Thyroid gland (tissue), 4 donors: Measurements from ENCODE around the gene CAPRIN2. TPM values are rescaled to one million over a fixed set of nuclear protein-coding genes. Genes with fewer than 3 reads are reported as not detected.

Experiments
- DNase-seq, 2 donors: peaks; one replicate each; pipeline ENCODE4 v3.0.0-alpha.2; 2019
- H3K27ac ChIP-seq, 3 donors: fragments of 200-600 bp; sonication (generic); 1 replicate in 2 of 3; 2 replicates in 1 of 3; pipeline ENCODE4 v1.5.1; 2016 to 2019; ENCODE audit warnings: mild to moderate bottlenecking in 1 of 3, moderate library complexity in 1 of 3
- H3K27me3 ChIP-seq: fragments of 200-600 bp; sonication (generic); one replicate; pipeline ENCODE4 v1.5.1; 2019
- H3K36me3 ChIP-seq, 2 donors: fragments of 200-600 bp; sonication (generic); one replicate each; pipeline ENCODE4 v1.5.1; 2016 to 2019
- H3K4me1 ChIP-seq, 2 donors: fragments of 200-600 bp; sonication (generic); one replicate each; pipeline ENCODE4 v1.5.1; 2017 to 2019
- H3K4me3 ChIP-seq, 3 donors: fragments of 200-600 bp; sonication (generic); replicated peaks in 1 of 3; 1 replicate in 2 of 3; 2 replicates in 1 of 3; pipeline ENCODE4 v1.5.1; 2016; ENCODE audit warnings: mild to moderate bottlenecking in 1 of 3
- H3K9me3 ChIP-seq: fragments of 200-600 bp; sonication (generic); one replicate; pipeline ENCODE4 v1.5.1; 2017
- POLR2A ChIP-seq, 2 donors: fragments of 450-650 bp; IDR thresholded peaks; one replicate each; pipeline ENCODE4 v1.6.1; 2017; ENCODE audit warnings: antibody characterized with exemption in 2 of 2, mild to moderate bottlenecking in 2 of 2, moderate library complexity in 1 of 2
- WGBS, 2 donors: methylation state at CpG; one replicate each; pipeline ENCODE4 v1.1.5; 2017; 5-methylcytosine and 5-hydroxymethylcytosine counted together
- intact Hi-C: fragments of 100-400 bp; cut with DNase I; formaldehyde crosslinking; loops from one replicate; pipeline ENCODE4 v1.15.1; 2023
- total RNA-seq, 4 donors: library from RNA; depleted of rRNA; stranded (reverse); fragments of >200 nt; gene quantifications; one replicate each; pipeline ENCODE4 v1.2.3, GENCODE V29; 2016
- TF ChIP-seq, protein P1 (sequence below), 6 experiments: fragments of 200-600 bp in 3 of 6; fragments of 450-650 bp in 3 of 6; sonication (generic) in 3 of 6; IDR thresholded peaks; one replicate each; pipeline ENCODE4 v1.5.1; 2016 to 2019; ENCODE audit warnings: antibody characterized with exemption in 6 of 6, mild to moderate bottlenecking in 2 of 6, inconsistent platforms in 1 of 6, moderate library complexity in 1 of 6

CAPRIN2 gene
- total RNA-seq, 4 donors from 2014 or later: 32.3 to 96.3 (median 43.8) TPM

DNA sequence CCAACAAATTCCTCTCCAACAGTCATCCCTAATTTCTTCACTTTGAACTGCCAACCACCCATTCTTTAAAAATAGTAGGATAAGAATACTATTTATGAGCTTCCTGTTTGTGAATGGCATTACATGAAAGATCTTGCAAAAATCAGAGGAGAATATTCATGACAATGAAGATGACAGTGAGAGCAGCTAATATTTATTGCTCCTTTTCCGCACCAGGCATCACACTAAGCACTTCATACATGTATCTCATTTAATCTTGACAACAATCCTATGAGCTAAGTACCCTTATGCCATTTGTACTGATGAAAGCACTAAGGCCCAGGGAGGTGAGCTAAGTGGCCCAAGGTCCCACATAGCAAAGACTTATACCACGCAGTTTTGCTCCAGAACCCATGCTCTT is 37.3 kb upstream of the CAPRIN2 start:
- H3K27ac ChIP-seq: no peak overlapping the region
- intact Hi-C loops: no loop called here
- peaks cover 15 to 18% of the 10 kb centered on the region in 2 donors for H3K4me1 ChIP-seq
- no peaks in the 10 kb centered on the region for H3K27me3 ChIP-seq
- no peak overlapping the region for H3K4me3 ChIP-seq
- TF ChIP-seq, protein P1, sequence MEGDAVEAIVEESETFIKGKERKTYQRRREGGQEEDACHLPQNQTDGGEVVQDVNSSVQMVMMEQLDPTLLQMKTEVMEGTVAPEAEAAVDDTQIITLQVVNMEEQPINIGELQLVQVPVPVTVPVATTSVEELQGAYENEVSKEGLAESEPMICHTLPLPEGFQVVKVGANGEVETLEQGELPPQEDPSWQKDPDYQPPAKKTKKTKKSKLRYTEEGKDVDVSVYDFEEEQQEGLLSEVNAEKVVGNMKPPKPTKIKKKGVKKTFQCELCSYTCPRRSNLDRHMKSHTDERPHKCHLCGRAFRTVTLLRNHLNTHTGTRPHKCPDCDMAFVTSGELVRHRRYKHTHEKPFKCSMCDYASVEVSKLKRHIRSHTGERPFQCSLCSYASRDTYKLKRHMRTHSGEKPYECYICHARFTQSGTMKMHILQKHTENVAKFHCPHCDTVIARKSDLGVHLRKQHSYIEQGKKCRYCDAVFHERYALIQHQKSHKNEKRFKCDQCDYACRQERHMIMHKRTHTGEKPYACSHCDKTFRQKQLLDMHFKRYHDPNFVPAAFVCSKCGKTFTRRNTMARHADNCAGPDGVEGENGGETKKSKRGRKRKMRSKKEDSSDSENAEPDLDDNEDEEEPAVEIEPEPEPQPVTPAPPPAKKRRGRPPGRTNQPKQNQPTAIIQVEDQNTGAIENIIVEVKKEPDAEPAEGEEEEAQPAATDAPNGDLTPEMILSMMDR (IDR thresholded peaks at IDR 0.05): no peak
- TF ChIP-seq POLR2A (IDR thresholded peaks at IDR 0.05): no peak
- H3K9me3 ChIP-seq: no peaks in the 10 kb centered on the region
- no peak for DNase-seq
- no peaks in the 10 kb centered on the region for H3K36me3 ChIP-seq
- WGBS, 2 donors: 97 to 98% methylated on average over 2 of the region's 2 CpGs

DNA sequence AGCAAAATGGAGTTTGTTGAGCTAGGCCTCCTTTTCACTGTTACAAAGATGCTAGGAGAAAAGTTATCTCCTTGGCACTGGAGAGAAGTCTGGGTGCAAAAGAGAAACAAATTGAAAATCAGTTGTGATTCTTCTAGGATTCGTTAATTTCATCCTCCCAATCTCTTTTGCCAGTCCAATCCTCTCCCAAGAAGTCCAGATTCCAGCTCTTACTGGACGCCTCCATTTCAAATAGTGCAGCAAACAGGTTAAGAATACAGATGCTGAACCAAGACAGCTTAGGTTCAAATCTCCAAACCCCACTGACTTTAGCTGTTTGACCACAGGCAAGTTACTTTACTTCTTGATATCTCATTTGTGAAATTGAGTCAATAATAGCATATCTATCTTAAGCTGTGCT is 34.0 kb upstream of the CAPRIN2 start:
- Histone ChIP-seq H3K36me3 (no peaks in the 10 kb centered on the region), H3K9me3 (no peaks in the 10 kb centered on the region), H3K4me3 (no peak overlapping the region), H3K4me1 (no peaks in the 10 kb centered on the region), H3K27ac (no peak overlapping the region), H3K27me3 (no peaks in the 10 kb centered on the region)
- intact Hi-C loops: no loop called here
- no peak for DNase-seq
- TF ChIP-seq, protein P1 (IDR thresholded peaks at IDR 0.05): no peak
- TF ChIP-seq POLR2A (IDR thresholded peaks at IDR 0.05): no peak
- WGBS, 2 donors: 86% methylated on average over 2 of the region's 2 CpGs

GRCh38 chr12:30785630-30786029 is 30.9 kb upstream of the CAPRIN2 start:
- Histone ChIP-seq H3K4me1 (no peaks in the 10 kb centered on the region), H3K9me3 (no peaks in the 10 kb centered on the region), H3K27me3 (no peaks in the 10 kb centered on the region), H3K36me3 (no peaks in the 10 kb centered on the region), H3K27ac (no peak overlapping the region), H3K4me3 (no peak overlapping the region)
- no peak for TF ChIP-seq POLR2A (IDR thresholded peaks at IDR 0.05)
- TF ChIP-seq, protein P1 (IDR thresholded peaks at IDR 0.05): no peak
- intact Hi-C loops: no loop called here
- no peak for DNase-seq
- 80 to 89% methylated on average over 2 of the region's 2 CpGs for WGBS, 2 donors

DNA sequence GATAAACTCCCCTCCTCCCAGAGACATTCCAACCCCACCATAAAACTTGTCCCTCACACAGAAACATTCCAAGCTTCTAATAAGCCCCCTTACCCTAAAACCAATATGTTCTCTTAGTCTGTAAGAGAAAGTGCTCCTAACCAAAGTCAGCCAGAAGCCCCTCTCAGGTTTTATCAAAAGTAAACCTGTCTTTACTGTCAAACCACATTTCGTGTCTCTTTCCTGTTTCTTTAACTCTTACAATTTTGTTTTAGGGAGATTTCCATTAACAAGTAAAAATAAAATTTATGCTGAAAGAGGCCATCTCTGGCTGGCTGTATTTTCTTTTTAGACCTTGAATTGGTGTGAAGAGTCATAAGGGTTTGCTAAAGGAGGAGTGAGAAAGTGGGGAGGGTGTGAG is 29.8 kb upstream of the CAPRIN2 start:
- Histone ChIP-seq H3K27ac (no peak overlapping the region), H3K36me3 (no peaks in the 10 kb centered on the region), H3K27me3 (no peaks in the 10 kb centered on the region), H3K4me1 (no peaks in the 10 kb centered on the region), H3K9me3 (no peaks in the 10 kb centered on the region), H3K4me3 (no peak overlapping the region)
- TF ChIP-seq, protein P1 (IDR thresholded peaks at IDR 0.05): no peak
- no peak for TF ChIP-seq POLR2A (IDR thresholded peaks at IDR 0.05)
- 95 to 98% methylated on average over 1 of the region's 1 CpG for WGBS, 2 donors
- DNase-seq: no peak
- intact Hi-C loops: no loop called here

DNA sequence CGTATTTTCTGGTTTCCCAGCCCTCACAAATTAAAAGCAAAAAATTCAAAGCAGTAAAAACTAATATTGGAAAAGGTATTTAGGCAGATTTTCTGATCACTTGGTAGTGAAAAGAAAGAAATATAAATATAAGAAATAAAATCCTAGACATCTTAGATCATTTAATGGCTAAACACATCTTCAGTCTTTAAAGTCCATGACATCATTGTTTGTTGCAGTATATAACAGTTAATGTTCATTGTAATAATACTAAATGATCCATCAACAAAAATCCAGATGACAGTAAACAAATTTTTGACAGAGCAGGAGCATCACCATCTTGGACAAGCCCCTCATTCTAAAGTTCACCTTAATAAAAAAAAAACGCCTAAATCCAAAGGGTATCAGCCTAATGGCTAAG is 29.2 kb upstream of the CAPRIN2 start:
- 87 to 89% methylated on average over 2 of the region's 2 CpGs for WGBS, 2 donors
- DNase-seq: no peak

More for the DNA sequence above, 29.2 kb upstream of the CAPRIN2 start:
- no peak overlapping the region for H3K4me3 ChIP-seq
- H3K27me3 ChIP-seq: no peaks in the 10 kb centered on the region
- H3K27ac ChIP-seq: no peak overlapping the region
- no peaks in the 10 kb centered on the region for H3K36me3 ChIP-seq
- TF ChIP-seq, protein P1 (IDR thresholded peaks at IDR 0.05): no peak
- no peak for TF ChIP-seq POLR2A (IDR thresholded peaks at IDR 0.05)
- no peaks in the 10 kb centered on the region for H3K4me1 ChIP-seq
- no peaks in the 10 kb centered on the region for H3K9me3 ChIP-seq
- intact Hi-C loops: no loop called here
